ENCODE results near the gene ATAD5. TPM values are rescaled to one million over a fixed set of nuclear protein-coding genes. Genes with fewer than 3 reads are reported as not detected.

ATAD5 gene
- polyA plus RNA-seq, 1 donor from 2014 or later, result 6.3 TPM

DNA sequence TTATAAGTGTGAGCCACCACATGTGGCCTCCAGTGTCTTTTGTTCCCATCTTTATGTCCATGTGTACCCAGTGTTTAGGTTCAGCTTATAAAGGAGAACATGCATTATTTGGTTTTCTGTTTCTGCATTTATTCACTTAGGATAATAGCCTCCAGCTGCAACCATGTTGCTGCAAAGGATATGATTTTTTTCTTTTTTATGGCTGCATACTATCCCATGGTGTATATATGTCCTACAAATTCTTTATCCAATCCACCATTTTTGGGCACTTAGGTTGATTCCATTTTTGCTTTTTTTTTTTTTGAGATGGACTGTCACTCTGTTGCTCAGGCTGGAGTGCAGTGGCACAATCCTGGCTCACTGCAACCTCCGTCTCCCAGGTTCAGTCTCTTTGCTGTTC lies 32.9 kb downstream of the ATAD5 start:
- Histone ChIP-seq H3K9ac (ENCODE audit: low read length) (no peak overlapping the region), H4K20me1 (ENCODE audit: insufficient read depth) (no peaks in the 10 kb centered on the region), H3K9me3 (ENCODE audit: low read length) (no peaks in the 10 kb centered on the region), H3K9me2 (ENCODE audit: insufficient read depth, low read length) (no peaks in the 10 kb centered on the region), H3K36me3 (ENCODE audit: insufficient read depth, low read length) (no peaks in the 10 kb centered on the region), H3K4me2 (ENCODE audit: low read length) (no peak overlapping the region), H3F3A (ENCODE audit: insufficient read depth, low read length, poor library complexity, severe bottlenecking) (no peaks in the 10 kb centered on the region), H2AFZ (ENCODE audit: low read depth, low read length) (no peak overlapping the region), H3K4me3 (ENCODE audit: low read length) (no peak overlapping the region), H3K27me3 (ENCODE audit: insufficient read depth, low read depth, low read length) (no peaks in the 10 kb centered on the region), H3K79me2 (replicated peaks; ENCODE audit: insufficient read depth, low read length) (no peaks in the 10 kb centered on the region), H3K27ac (ENCODE audit: low read length) (no peak overlapping the region)
- no peak for TF ChIP-seq TAF1 (IDR thresholded peaks at IDR 0.05; ENCODE audit: low read depth)
- TF ChIP-seq EZH2 (IDR thresholded peaks at IDR 0.05; ENCODE audit: borderline replicate concordance, insufficient read depth, low read length, poor library complexity, severe bottlenecking), result no peak
- TF ChIP-seq, protein P1, sequence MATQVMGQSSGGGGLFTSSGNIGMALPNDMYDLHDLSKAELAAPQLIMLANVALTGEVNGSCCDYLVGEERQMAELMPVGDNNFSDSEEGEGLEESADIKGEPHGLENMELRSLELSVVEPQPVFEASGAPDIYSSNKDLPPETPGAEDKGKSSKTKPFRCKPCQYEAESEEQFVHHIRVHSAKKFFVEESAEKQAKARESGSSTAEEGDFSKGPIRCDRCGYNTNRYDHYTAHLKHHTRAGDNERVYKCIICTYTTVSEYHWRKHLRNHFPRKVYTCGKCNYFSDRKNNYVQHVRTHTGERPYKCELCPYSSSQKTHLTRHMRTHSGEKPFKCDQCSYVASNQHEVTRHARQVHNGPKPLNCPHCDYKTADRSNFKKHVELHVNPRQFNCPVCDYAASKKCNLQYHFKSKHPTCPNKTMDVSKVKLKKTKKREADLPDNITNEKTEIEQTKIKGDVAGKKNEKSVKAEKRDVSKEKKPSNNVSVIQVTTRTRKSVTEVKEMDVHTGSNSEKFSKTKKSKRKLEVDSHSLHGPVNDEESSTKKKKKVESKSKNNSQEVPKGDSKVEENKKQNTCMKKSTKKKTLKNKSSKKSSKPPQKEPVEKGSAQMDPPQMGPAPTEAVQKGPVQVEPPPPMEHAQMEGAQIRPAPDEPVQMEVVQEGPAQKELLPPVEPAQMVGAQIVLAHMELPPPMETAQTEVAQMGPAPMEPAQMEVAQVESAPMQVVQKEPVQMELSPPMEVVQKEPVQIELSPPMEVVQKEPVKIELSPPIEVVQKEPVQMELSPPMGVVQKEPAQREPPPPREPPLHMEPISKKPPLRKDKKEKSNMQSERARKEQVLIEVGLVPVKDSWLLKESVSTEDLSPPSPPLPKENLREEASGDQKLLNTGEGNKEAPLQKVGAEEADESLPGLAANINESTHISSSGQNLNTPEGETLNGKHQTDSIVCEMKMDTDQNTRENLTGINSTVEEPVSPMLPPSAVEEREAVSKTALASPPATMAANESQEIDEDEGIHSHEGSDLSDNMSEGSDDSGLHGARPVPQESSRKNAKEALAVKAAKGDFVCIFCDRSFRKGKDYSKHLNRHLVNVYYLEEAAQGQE (IDR thresholded peaks at IDR 0.05; ENCODE audit: borderline replicate concordance), result no peak
- no peak for TF ChIP-seq EP300 (conservative IDR thresholded peaks at IDR 0.05; ENCODE audit: poor library complexity, severe bottlenecking)
- TF ChIP-seq POLR2AphosphoS5 (IDR thresholded peaks at IDR 0.05), result no peak
- no peak for TF ChIP-seq SMC3 (conservative IDR thresholded peaks at IDR 0.05; ENCODE audit: poor library complexity)
- TF ChIP-seq, protein P2, sequence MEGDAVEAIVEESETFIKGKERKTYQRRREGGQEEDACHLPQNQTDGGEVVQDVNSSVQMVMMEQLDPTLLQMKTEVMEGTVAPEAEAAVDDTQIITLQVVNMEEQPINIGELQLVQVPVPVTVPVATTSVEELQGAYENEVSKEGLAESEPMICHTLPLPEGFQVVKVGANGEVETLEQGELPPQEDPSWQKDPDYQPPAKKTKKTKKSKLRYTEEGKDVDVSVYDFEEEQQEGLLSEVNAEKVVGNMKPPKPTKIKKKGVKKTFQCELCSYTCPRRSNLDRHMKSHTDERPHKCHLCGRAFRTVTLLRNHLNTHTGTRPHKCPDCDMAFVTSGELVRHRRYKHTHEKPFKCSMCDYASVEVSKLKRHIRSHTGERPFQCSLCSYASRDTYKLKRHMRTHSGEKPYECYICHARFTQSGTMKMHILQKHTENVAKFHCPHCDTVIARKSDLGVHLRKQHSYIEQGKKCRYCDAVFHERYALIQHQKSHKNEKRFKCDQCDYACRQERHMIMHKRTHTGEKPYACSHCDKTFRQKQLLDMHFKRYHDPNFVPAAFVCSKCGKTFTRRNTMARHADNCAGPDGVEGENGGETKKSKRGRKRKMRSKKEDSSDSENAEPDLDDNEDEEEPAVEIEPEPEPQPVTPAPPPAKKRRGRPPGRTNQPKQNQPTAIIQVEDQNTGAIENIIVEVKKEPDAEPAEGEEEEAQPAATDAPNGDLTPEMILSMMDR (IDR thresholded peaks at IDR 0.05; ENCODE audit: poor library complexity, severe bottlenecking), result no peak
- no peak for TF ChIP-seq RAD21 (conservative IDR thresholded peaks at IDR 0.05)
- TF ChIP-seq MXI1 (conservative IDR thresholded peaks at IDR 0.05; ENCODE audit: poor library complexity, severe bottlenecking), result no peak

DNA sequence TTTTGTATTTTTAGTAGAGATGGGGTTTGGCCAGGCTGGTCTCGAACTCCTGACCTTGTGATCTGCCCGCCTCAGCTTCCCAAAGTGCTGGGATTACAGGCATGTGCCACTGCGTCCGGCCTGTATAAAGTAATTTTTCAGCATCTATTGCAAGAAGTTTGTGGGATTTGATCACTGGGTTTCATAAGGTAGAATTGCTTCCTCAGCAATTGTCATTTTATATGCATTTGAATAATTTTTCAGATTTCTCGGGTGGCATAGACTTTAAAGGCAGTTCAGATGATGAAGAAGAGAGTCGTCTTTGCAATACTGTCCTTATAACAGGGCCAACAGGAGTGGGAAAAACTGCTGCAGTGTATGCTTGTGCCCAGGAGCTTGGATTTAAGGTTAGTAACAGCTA lies 37.2 kb downstream of the ATAD5 start:
- Histone ChIP-seq H3K27me3 (ENCODE audit: insufficient read depth, low read depth, low read length) (no peaks in the 10 kb centered on the region), H3K4me3 (ENCODE audit: low read length) (no peak overlapping the region), H3K4me2 (ENCODE audit: low read length) (no peak overlapping the region), H3K79me2 (replicated peaks; ENCODE audit: insufficient read depth, low read length) (no peaks in the 10 kb centered on the region), H3K9ac (ENCODE audit: low read length) (no peak overlapping the region), H3K36me3 (ENCODE audit: insufficient read depth, low read length) (no peaks in the 10 kb centered on the region), H3K9me2 (ENCODE audit: insufficient read depth, low read length) (no peaks in the 10 kb centered on the region), H4K20me1 (ENCODE audit: insufficient read depth) (no peaks in the 10 kb centered on the region), H3K27ac (ENCODE audit: low read length) (no peak overlapping the region), H3K9me3 (ENCODE audit: low read length) (no peaks in the 10 kb centered on the region), H3F3A (ENCODE audit: insufficient read depth, low read length, poor library complexity, severe bottlenecking) (no peaks in the 10 kb centered on the region), H2AFZ (ENCODE audit: low read depth, low read length) (no peak overlapping the region)
- TF ChIP-seq POLR2AphosphoS5 (IDR thresholded peaks at IDR 0.05), result no peak
- no peak for TF ChIP-seq MXI1 (conservative IDR thresholded peaks at IDR 0.05; ENCODE audit: poor library complexity, severe bottlenecking)
- TF ChIP-seq, protein P1 (IDR thresholded peaks at IDR 0.05; ENCODE audit: borderline replicate concordance), result no peak
- TF ChIP-seq EP300 (conservative IDR thresholded peaks at IDR 0.05; ENCODE audit: poor library complexity, severe bottlenecking), result no peak
- no peak for TF ChIP-seq TAF1 (IDR thresholded peaks at IDR 0.05; ENCODE audit: low read depth)
- TF ChIP-seq SMC3 (conservative IDR thresholded peaks at IDR 0.05; ENCODE audit: poor library complexity), result no peak
- no peak for TF ChIP-seq EZH2 (IDR thresholded peaks at IDR 0.05; ENCODE audit: borderline replicate concordance, insufficient read depth, low read length, poor library complexity, severe bottlenecking)
- TF ChIP-seq, protein P2 (IDR thresholded peaks at IDR 0.05; ENCODE audit: poor library complexity, severe bottlenecking), result no peak

Measured in neural cell (in vitro differentiated cells).